Measurements from ENCODE around the gene GREB1L.

GREB1L gene

DNA sequence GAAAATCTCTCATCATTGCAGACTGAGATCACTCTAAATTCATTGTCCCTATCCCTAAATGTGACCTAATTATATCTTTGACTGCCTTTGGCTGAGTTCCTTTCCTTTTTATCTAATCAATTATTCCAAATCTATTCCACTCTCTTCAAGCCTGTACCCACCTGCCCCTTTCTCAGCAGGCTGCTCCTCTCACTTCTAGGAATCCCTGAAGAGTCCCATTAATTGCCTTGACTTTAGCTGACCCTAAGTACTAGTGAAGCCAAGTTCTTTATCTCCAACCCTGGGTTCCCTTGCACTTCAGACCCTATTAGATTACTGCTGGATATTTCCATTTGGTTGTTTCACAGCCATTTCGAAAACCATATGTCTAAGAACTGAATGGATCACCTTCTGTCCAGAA is 102.8 kb downstream of the GREB1L start:
- no peak for DNase-seq (ENCODE audit: low read depth)
- TF ChIP-seq, protein P1, sequence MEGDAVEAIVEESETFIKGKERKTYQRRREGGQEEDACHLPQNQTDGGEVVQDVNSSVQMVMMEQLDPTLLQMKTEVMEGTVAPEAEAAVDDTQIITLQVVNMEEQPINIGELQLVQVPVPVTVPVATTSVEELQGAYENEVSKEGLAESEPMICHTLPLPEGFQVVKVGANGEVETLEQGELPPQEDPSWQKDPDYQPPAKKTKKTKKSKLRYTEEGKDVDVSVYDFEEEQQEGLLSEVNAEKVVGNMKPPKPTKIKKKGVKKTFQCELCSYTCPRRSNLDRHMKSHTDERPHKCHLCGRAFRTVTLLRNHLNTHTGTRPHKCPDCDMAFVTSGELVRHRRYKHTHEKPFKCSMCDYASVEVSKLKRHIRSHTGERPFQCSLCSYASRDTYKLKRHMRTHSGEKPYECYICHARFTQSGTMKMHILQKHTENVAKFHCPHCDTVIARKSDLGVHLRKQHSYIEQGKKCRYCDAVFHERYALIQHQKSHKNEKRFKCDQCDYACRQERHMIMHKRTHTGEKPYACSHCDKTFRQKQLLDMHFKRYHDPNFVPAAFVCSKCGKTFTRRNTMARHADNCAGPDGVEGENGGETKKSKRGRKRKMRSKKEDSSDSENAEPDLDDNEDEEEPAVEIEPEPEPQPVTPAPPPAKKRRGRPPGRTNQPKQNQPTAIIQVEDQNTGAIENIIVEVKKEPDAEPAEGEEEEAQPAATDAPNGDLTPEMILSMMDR (IDR thresholded peaks at IDR 0.05; ENCODE audit: control insufficient read depth, extremely low read depth, insufficient read depth) = no peak

DNA sequence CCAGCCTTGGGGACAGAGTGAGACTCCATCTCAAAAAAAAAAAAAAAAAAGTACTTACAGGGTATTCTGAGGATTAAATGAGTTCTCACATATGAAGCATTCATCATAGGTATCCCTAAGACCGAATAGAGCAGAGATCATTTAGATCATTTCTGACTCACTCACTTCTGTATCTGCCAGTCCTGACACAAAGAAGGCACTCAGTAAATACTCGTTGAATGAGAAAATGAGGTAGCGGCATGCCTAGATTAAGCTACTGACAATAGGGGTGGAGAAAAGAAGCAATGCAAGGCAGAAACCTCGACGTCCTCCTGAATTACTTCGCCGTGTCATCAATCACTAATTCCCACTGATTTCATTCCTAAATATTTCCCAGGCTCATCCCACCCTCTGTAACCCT is 103.8 kb downstream of the GREB1L start:
- H3K4me3 ChIP-seq (ENCODE audit: low read depth, low read length) = no peak overlapping the region
- TF ChIP-seq, protein P1 (IDR thresholded peaks at IDR 0.05; ENCODE audit: control insufficient read depth, extremely low read depth, insufficient read depth) = no peak
- DNase-seq (ENCODE audit: low read depth) = no peak

More for the DNA sequence above, 102.8 kb downstream of the GREB1L start:
- H3K4me3 ChIP-seq (ENCODE audit: low read depth, low read length) = no peak overlapping the region

DNA sequence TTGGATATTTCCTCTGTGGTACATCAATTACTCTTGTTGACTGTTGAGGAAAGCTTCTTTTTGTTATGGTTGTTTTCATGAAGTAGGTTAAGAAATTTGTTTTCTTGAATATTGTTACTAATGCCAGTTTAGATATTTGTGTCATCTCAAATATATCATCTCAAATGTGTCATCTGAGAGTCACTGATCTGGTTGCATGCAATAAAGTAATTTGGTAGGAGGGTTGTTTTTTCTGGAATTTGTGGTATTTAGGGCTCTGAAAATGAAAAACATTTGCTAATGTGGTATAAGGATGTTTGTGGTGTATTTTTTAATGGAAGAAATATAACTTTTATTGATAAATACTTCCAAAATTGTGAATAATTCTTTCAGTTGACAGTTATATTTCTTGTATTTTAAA is 117.7 kb downstream of the GREB1L start:
- TF ChIP-seq, protein P1 (IDR thresholded peaks at IDR 0.05; ENCODE audit: control insufficient read depth, extremely low read depth, insufficient read depth) = no peak
- no peak for DNase-seq (ENCODE audit: low read depth)

DNA sequence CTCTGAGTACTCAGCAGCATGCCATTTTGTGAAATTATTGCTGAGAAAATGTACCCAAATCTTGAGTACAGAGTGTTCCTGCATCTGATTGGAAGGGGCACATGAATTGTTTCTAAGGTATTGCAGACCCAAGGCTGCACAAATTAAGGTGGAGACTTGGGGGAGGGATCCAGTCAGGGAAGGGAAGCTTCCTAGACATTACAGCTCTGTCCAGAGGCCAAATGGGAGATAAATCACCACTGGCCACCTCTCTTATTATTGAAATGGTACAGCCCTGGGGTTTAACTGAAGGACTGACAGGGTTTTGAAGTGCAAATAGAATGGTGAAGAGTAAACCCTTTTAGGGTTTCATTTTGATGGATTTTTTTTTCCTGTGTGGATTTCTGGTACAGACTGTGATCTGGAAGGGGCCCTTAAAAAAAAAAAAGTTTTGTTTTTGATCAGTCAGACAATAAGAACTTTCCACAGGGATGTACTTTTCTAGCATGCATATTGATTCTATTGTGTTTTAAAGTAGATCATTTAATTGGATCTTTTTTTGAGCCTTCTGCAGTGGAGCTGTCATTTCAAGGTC is 119.4 kb downstream of the GREB1L start:
- DNase-seq (ENCODE audit: low read depth) = no peak
- TF ChIP-seq, protein P1 (IDR thresholded peaks at IDR 0.05; ENCODE audit: control insufficient read depth, extremely low read depth, insufficient read depth) = no peak
- H3K4me3 ChIP-seq (ENCODE audit: low read depth, low read length) = no peak overlapping the region

More for the DNA sequence above, 117.7 kb downstream of the GREB1L start:
- H3K4me3 ChIP-seq (ENCODE audit: low read depth, low read length) = no peak overlapping the region

DNA sequence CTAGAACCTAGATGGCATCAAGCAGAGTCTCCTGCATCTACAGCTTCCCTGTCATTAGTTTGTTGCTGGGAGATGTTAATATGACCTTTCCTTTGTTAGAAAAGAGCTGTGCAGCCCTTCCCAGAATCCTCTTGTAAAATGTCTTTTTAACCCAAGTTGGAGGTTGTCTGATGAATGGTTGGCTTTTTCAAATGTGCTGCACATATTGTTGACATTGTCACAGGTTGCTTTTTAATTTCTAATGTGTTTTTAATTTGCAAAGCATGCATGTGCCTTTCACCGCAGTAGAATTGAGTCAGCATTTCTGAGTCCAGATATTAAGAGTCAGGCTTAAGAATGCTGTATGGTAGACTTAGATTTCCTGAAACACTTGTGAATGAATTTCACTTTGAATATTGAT is 120.8 kb downstream of the GREB1L start:
- H3K4me3 ChIP-seq (ENCODE audit: low read depth, low read length) = no peak overlapping the region
- TF ChIP-seq, protein P1 (IDR thresholded peaks at IDR 0.05; ENCODE audit: control insufficient read depth, extremely low read depth, insufficient read depth) = no peak
- DNase-seq (ENCODE audit: low read depth) = no peak

DNA sequence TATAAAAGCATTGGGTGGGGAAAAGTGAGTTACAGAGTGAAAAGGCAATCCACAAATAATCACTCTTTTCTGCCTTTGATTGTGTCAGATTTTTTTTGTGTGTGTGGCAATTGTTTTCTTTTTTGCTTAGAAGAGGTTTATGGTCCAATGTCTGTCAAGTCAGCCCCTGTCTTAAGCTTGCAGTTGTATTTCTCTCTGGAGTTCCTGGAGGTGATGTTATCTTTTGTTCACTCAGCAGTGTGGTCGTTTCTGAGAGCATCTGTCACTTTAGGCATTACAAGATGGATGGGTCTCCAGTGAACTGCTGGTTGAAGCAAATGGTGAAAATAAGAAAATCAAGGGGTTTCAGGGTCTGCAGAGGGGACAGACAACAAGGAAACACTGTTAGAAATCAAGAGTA is 121.3 kb downstream of the GREB1L start:
- no peak overlapping the region for H3K4me3 ChIP-seq (ENCODE audit: low read depth, low read length)
- DNase-seq (ENCODE audit: low read depth) = no peak
- TF ChIP-seq, protein P1 (IDR thresholded peaks at IDR 0.05; ENCODE audit: control insufficient read depth, extremely low read depth, insufficient read depth) = no peak

DNA sequence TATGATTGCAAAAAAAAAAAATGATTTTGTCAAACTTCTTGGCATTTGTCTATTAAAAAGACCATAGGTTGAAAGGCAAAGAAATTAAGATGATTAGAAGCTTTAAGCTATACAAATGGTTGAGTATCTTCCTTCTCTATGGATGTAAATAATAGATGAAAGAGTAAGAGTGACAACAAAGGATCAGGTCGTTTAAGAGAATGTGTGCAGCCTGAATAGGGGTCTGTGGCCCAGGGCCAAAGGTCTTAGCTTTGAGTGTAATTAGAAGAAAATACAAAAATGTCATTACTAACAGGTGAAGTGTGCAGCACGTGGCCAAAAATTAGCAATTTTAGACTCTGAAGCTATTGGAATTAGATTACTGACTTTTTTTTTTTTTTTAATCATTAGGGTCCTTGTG is 122.4 kb downstream of the GREB1L start:
- H3K4me3 ChIP-seq (ENCODE audit: low read depth, low read length) = no peak overlapping the region
- TF ChIP-seq, protein P1 (IDR thresholded peaks at IDR 0.05; ENCODE audit: control insufficient read depth, extremely low read depth, insufficient read depth) = no peak
- DNase-seq (ENCODE audit: low read depth) = no peak
